HG03280 (cell line): ENCODE measurements around the gene B3GNT9.
"Not testable (repeated sequence)": the region's sequence is repeated elsewhere in the genome, so short reads cannot be mapped to it uniquely, and the experiment has no call there.

Source experiments
- ATAC-seq: cut with Tn5 transposase; IDR thresholded peaks from one replicate; pipeline ENCODE4 v1.9.1; 2021; ENCODE audit warnings: mild to moderate bottlenecking, moderate library complexity; ENCODE audit not compliant: unreplicated experiment

Gene B3GNT9

DNA sequence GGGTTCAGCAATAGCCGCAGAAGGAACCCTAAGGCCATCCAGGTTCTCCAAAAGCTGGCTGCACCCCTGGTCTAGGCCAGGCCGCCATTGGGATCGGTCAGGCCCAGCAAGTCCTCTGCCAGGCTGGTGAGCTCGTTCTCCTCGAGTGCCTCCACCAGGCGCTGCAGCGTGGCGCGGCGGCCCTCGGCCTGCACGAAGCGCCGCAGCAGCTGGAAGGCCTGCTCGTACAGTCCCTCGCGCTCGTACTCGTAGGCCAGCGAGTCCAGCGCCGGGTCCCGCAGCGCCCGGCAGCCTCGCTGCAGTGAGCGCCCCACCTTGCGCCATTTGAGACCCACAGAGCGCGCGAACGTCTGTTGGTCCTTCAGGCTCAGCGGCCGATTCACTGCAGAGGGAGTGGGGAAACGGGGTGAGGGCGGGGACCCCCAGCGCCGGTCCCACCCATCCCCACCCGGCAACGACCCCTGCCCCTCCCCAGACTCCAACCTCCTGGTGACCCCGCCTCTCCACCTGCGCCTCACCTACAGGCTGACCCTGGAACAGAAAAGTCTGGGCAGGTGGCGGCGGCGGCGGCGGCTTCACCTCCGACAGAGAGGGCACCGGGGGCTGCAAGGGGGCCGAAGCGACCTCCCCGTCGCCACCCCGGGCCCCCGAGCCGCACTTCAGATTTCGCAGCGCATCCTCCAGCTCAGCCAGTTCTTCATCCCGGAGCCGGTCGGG, 3.9 kb upstream of the B3GNT9 start:
- ATAC-seq = no peak

DNA sequence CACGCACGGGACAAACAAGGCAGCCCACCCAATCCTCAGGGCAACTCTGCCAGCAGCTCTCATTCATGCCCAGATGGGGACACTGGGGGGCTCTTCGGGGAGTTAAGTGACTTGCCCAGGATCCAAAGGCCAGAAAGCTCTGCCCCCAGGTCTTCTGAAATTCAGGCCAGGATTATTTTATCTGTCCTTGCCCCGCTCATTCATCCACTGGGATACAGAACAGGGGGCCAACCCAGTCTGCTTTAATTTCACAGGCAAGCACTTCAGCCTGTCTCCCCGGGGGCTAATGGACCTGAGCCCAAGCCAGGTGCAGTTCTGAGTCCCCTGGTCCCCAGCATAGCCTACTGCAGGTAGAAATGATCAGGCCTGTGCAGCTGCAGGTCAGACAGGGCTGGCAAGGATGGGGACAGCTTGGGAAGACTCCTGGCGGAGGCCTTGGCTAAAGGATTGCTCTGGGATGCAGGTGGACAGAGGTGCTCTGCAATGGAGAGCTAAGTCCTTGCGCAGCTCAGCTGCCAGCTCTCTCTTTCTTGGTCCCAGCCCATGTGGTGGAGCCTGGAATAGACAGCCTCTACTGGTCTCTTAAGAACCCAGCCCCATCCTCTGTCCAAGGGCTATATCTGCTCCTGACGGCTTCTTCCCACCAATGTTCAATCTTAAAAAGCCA, 766 bp upstream of the B3GNT9 start:
- ATAC-seq = no peak

- ATAC-seq = no peak
Measured at GRCh38 chr16:67150047-67150832, 558 bp downstream of the B3GNT9 start.

DNA sequence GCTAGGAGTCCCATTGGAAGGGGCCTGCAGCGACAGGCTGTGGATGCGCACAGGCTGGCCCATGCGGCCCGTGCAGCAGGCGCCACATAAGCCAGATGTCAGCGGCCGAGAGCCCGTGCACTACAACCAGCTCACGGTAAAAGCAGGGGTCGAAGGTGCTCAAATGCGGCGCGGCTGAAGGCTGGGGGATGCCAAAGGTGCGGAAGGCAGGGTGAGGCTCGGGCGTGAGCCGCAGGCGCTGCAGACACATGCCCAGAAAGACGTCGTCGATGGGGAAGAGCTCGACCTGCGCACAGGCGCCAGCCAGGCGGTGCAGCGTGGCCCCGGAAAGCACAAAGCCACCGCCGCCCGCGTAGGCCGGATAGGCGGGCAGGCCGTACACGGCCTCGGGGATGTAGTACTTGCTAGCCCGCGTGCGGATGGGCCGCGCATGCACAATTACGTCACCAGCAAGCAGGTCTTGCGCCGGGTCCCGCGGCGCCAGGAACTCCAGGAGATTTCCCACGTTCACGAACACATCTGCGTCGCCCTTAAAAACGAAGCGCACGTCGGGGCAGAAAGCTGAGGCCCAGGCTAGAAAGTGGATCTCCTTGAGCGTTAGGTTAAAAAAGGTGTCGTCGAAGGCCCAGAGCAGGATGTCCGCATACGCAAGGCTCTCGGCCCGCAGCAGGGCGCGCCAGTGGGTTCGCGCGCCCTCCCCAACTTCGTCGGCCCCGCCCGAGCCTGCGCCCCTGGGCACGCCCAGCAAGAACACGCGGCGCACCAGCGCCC, 1.3 kb downstream of the B3GNT9 start:
- no peak for ATAC-seq

DNA sequence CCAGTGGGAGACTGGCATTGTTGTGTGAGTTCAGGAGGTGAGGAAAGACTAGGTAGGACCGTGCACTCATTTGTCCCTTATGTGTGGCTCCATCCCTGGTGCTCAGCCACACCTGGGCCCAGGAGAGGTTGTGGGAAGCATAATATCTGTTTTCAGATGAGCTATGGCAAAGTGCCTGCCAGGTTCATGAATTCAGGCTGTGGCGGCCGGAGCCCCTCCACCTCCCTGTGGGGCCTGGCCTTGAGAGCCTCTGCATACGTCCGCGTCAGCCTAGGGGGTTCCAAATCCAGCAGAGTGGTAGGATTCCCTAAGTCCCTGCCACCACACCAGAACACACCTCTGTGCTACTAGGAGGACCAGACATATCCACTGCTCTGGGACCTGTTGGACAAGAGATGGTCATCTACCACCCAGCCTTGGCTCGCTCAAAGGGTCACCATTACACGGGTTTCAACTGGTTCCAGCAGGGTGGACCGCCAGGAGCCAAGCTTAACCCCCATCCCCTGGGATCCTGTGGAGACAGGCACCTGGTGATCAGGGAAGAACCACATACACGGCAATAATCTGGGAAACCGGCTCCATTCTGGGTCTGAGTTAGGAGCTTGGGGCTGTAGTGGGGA, 2.0 kb downstream of the B3GNT9 start:
- ATAC-seq = no peak

GRCh38 chr16:67148221-67148620, 2.6 kb downstream of the B3GNT9 start:
- no peak for ATAC-seq

DNA sequence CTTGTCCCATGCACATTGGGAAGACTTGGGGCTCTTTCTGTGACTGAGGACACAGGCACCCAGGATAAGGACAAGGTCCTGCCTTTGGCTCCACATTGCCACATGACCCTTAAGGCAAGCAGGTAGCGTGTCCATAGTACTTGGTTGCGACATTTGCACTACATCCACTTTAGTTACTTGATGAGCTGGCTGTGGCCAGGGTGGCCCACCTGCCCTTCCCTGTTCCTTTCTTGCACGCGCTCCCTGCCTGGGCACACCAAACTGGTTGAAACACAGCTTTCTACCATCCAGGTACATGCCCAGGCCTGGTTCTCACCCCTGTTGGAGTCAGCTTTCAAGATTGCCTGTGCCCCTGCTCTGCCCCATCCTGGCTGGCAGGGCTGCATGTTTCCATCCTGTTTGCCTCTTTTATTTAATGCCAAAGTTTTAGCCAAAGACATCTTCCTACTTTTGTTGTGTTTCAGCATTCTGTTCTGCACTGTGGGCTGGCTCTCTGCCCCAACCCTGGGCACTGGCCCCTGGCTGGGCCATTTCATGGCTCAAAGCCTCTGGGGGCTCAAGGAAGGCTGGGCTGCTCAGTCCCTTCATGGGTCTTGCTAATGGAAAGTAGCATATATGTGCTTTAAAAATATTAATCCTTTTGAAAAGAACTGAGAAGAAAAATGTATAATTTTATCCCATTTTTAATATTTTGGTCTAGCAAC, 3.2 kb downstream of the B3GNT9 start:
- no peak for ATAC-seq

DNA sequence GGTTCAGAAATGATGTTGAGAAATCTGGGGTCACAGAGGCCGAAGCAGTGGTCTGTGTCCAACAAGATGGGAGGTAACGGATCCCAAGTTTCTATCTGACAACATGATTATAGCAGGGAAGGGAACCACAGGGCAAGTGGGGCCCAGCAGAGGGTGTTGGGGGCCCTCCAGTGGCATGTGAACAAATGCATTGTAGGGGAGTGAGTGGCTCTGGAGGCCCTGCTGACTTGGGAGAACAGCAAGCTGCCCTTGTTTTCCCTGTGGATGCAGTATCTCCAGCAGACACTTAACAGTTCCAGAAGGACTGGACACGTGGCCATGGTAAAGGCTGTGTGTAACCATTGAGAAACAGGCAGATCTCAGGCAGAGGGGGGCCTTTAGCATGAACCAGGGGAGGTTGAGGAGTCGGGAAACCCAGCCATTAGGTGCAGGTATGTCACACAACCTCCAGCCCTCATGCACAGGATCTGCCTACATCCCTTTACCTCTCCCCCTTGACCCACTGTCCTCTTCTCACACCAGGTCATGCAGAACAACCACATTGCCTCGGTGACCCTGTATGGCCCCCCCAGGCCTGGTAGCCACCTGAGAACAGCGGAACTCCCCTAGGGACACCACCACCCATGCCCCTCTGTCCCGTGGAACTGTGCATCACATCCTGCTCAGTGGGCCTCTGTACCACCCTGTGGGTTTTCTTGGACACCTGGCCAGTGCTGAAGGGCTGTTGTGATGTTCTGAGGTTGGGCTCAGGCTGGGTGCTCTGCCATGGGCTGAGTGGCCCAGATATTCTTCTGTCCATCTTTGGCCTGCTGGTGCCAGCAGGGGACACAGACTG, 4.1 kb downstream of the B3GNT9 start:
- ATAC-seq = no peak

- no peak for ATAC-seq
Measured at GRCh38 chr16:67145746-67146145, 5.1 kb downstream of the B3GNT9 start.

GRCh38 chr16:67144943-67145342, 5.9 kb downstream of the B3GNT9 start:
- no peak for ATAC-seq

- ATAC-seq = no peak
Measured at GRCh38 chr16:67142342-67142741, 8.5 kb downstream of the B3GNT9 start.

DNA sequence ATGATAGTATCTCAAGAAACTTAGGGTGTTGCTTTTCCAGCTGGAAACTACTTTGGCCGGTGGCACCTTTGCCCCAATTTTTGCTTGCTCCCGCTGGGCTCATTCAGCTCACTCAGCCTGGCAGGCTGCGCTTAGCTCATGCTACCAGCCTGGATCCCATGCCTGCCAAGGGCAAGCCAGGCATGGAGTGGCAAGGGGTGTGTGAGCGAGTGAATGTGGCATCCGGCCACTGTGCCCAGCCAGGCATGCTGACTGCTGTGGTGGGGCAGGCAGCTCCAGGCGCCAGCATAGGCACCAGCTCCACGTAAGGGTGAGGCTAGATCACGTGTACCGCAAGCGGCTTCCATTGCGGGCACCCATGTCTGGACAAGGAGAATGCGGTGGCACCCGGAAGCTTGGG, 9.4 kb downstream of the B3GNT9 start:
- ATAC-seq = no peak

- ATAC-seq = no peak
Measured at GRCh38 chr16:67137605-67138004, 13.2 kb downstream of the B3GNT9 start.

GRCh38 chr16:67129422-67129821, 21.4 kb downstream of the B3GNT9 start:
- no peak for ATAC-seq

DNA sequence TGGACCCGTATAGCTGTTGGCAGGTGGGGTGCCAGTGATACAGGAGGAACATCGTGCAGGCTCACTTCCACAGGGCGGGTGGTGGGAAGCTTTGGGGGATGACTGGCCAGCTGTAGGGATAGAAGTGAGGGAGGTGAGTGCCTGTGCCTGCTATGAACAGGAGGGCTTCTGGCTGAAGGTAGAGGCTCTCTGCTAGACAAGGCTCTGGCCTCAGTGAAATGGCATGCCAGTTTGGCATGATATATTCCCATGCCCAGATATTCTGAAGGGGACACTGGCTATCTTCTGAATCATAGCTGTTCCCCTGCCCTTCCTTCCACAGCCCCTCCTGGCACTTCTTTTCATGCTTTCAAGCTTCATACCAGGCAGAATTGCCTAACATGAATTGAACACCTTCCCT, 21.9 kb downstream of the B3GNT9 start:
- ATAC-seq = no peak

DNA sequence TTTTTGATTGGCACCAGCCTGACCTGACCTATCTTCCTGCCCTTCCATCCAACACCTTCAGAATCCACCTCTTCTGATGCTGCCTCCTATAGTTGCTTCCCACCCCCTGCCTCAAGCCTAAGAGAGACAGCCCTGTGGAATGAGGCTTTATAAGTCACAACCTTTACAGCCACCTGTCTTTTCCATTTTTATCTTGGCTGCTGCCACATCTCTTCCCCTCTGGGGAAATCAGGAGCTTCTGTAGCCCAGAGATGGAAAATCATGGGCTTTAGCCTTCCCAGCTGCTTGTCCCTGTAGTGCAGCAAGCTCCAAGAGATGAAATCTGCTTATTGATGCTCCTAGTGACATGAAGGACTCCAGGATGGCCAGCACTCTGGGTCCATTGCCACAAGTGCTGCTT, 22.4 kb downstream of the B3GNT9 start:
- ATAC-seq = no peak

DNA sequence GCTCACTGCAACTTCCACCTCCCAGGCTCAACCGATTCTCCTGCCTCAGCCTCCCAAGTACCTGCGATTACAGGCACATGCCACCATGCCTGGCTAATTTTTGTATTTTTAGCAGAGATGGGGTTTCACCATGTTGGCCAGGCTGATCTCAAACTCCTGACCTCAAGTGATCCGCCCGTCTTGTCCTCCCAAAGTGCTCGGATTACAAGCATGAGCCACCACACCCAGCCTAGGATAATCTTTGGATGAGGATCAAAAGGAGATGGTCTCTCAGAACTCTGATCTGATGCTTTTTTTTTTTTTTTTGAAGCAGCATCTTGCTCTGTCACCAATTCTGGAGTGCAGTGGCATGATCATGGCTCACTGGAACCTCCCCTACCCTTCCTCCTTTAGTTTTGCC, 28.0 kb downstream of the B3GNT9 start:
- ATAC-seq = not testable (repeated sequence)

GRCh38 chr16:67120025-67120424, 30.8 kb downstream of the B3GNT9 start:
- ATAC-seq = no peak

DNA sequence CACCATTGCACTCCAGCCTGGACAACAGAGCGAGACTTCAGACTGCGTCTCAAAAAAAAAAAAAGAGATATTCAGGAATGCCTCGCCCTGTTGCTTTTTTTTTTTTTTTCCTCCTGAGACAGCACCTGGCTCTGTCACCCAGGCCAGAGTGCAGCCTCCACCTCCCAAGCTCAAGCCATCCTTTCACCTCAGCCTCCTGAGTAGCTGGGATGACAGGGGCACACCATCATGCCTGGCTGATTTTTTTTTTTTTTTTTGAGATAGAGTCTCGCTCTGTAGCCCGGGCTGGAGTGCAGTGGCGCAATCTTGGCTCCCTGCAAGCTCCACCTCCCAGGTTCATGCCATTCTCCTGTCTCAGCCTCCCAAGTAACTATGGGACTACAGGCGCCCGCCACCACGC, 33.1 kb downstream of the B3GNT9 start:
- ATAC-seq = no peak
